ENCODE data around the gene PITPNC1.
"Not testable (repeated sequence)": the region's sequence is repeated elsewhere in the genome, so short reads cannot be mapped to it uniquely, and the experiment has no call there.

PITPNC1 gene

GRCh38 chr17:67372751-67373150 lies 4.3 kb upstream of the PITPNC1 start:
- DNase-seq: no peak

- DNase-seq: peak; percentile 80
Measured at GRCh38 chr17:67374329-67375053, 2.6 kb upstream of the PITPNC1 start.

- no peak for DNase-seq
Measured at GRCh38 chr17:67375054-67375427, 2.0 kb upstream of the PITPNC1 start.

- DNase-seq: no peak
Measured at GRCh38 chr17:67375716-67376115, 1.4 kb upstream of the PITPNC1 start.

- DNase-seq: no peak
Measured at GRCh38 chr17:67376415-67376736, 705 bp upstream of the PITPNC1 start.

GRCh38 chr17:67377488-67378453 lies 690 bp downstream of the PITPNC1 start:
- peak; percentile 64 for DNase-seq

- peak; percentile 66 for DNase-seq
Measured at GRCh38 chr17:67378454-67379250, 1.6 kb downstream of the PITPNC1 start.

- DNase-seq: no peak
Measured at GRCh38 chr17:67379251-67379630, 2.2 kb downstream of the PITPNC1 start.

GRCh38 chr17:67381929-67382257 lies 4.8 kb downstream of the PITPNC1 start:
- no peak for DNase-seq

GRCh38 chr17:67385122-67385988 lies 8.3 kb downstream of the PITPNC1 start:
- DNase-seq: no peak

GRCh38 chr17:67386965-67387551 lies 10.0 kb downstream of the PITPNC1 start:
- DNase-seq: peak; percentile 6

- not testable (repeated sequence) for DNase-seq
Measured at GRCh38 chr17:67388536-67388935, 11.5 kb downstream of the PITPNC1 start.

GRCh38 chr17:67388986-67389385 lies 11.9 kb downstream of the PITPNC1 start:
- no peak for DNase-seq

GRCh38 chr17:67390006-67390645 lies 13.0 kb downstream of the PITPNC1 start:
- no peak for DNase-seq

GRCh38 chr17:67390646-67391361 lies 13.7 kb downstream of the PITPNC1 start:
- no peak for DNase-seq

GRCh38 chr17:67392111-67392510 lies 15.0 kb downstream of the PITPNC1 start:
- DNase-seq: no peak

GRCh38 chr17:67393809-67394397 lies 16.8 kb downstream of the PITPNC1 start:
- no peak for DNase-seq

- no peak for DNase-seq
Measured at GRCh38 chr17:67399676-67400075, 22.6 kb downstream of the PITPNC1 start.

GRCh38 chr17:67400193-67400592 lies 23.1 kb downstream of the PITPNC1 start:
- no peak for DNase-seq

GRCh38 chr17:67401106-67401505 lies 24.0 kb downstream of the PITPNC1 start:
- DNase-seq: no peak
